ENCODE data around the gene HS6ST1.

HS6ST1 gene

GRCh38 chr2:128361376-128362131 lies 42.9 kb upstream of the HS6ST1 start:
- no peak for DNase-seq (ENCODE audit: insufficient read length, low spot score)
- no peak for TF ChIP-seq POU2F2 (IDR thresholded peaks at IDR 0.05; ENCODE audit: low read depth, low read length)
- TF ChIP-seq POLR2A (IDR thresholded peaks at IDR 0.05; ENCODE audit: low read depth, low read length), result no peak
- no peak for TF ChIP-seq SPI1 (IDR thresholded peaks at IDR 0.05; ENCODE audit: low read depth, low read length)
- TF ChIP-seq PAX5 (IDR thresholded peaks at IDR 0.05; ENCODE audit: insufficient read depth, low read length, severe bottlenecking), result no peak
- no peak for TF ChIP-seq POLR2AphosphoS5 (IDR thresholded peaks at IDR 0.05; ENCODE audit: low read depth, low read length)
- TF ChIP-seq TAF1 (IDR thresholded peaks at IDR 0.05; ENCODE audit: low read depth, low read length), result no peak
- FAIRE-seq, result no peak

DNA sequence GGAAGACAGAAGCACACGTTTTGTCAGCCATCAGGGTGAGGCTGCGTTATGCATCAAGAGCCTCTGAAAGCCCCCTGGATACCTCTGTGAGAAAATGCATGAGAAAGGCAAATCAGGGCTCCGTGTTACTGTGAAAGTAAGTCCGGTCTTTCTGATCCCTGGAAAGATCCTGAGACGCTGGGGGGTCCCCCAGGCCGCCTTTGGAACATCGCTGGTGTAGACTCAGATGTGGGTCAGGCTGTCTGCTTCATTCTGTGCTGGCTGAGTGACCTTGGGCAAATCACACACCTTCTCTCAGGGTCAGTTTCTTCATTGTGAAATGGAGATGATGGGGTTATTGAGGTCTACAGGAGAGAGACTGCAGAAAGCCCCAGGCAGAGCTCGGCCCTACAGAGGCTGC lies 42.0 kb upstream of the HS6ST1 start:
- TF ChIP-seq TAF1 (IDR thresholded peaks at IDR 0.05; ENCODE audit: low read depth, low read length), result no peak
- no peak for TF ChIP-seq POLR2A (IDR thresholded peaks at IDR 0.05; ENCODE audit: low read depth, low read length)
- no peak for TF ChIP-seq POU2F2 (IDR thresholded peaks at IDR 0.05; ENCODE audit: low read depth, low read length)
- TF ChIP-seq PAX5 (IDR thresholded peaks at IDR 0.05; ENCODE audit: insufficient read depth, low read length, severe bottlenecking), result no peak
- TF ChIP-seq SPI1 (IDR thresholded peaks at IDR 0.05; ENCODE audit: low read depth, low read length), result no peak
- no peak for TF ChIP-seq POLR2AphosphoS5 (IDR thresholded peaks at IDR 0.05; ENCODE audit: low read depth, low read length)
- no peak for DNase-seq (ENCODE audit: insufficient read length, low spot score)
- no peak for FAIRE-seq

GRCh38 chr2:128359841-128360240 lies 41.2 kb upstream of the HS6ST1 start:
- TF ChIP-seq SPI1 (IDR thresholded peaks at IDR 0.05; ENCODE audit: low read depth, low read length) (no peak), PAX5 (IDR thresholded peaks at IDR 0.05; ENCODE audit: insufficient read depth, low read length, severe bottlenecking) (no peak), POLR2A (IDR thresholded peaks at IDR 0.05; ENCODE audit: low read depth, low read length) (no peak), POLR2AphosphoS5 (IDR thresholded peaks at IDR 0.05; ENCODE audit: low read depth, low read length) (no peak), POU2F2 (IDR thresholded peaks at IDR 0.05; ENCODE audit: low read depth, low read length) (no peak), TAF1 (IDR thresholded peaks at IDR 0.05; ENCODE audit: low read depth, low read length) (no peak)
- DNase-seq (ENCODE audit: insufficient read length, low spot score) (no peak), FAIRE-seq (no peak)

DNA sequence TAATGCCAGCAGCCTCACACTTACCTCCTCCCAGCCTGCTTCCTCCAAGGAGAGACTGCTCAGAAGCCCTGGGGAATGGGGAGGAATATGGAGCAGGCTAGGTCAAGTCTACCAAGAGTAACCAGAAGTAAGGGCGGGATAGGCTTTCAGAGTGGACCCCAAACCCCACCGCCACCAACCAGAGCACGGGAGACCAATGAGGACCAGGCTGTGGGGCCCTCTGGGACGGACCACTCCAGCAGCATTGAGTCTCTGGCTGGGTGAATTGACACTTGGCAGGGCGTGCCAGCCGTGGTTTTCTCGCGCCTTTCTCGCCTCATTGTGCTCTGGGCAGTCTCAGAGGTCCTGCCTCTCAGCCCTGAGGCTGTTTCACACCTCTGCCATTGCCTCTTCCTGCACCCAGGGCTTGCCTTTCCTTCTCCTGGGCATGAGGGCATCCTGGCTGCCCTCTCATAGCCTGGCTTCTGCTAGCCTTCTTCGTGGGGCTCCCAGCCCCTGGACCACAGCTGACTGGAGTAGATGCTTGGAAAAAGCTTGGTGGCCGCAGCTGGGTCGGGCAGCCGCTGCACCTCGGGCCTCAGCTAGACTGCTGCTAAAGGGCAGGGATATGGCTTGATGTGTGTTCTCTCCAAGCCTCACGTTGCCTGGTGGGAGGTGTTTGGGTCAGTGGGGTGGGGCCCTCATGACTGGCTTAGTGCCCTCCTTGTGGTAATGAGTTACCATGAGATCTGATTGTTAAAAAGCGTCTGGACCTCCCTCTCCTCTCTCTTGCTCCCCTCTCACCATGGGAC lies 40.5 kb upstream of the HS6ST1 start:
- DNase-seq (ENCODE audit: insufficient read length, low spot score) (no peak), FAIRE-seq (no peak)
- TF ChIP-seq POLR2AphosphoS5 (IDR thresholded peaks at IDR 0.05; ENCODE audit: low read depth, low read length), result no peak
- TF ChIP-seq PAX5 (IDR thresholded peaks at IDR 0.05; ENCODE audit: insufficient read depth, low read length, severe bottlenecking), result no peak
- no peak for TF ChIP-seq TAF1 (IDR thresholded peaks at IDR 0.05; ENCODE audit: low read depth, low read length)
- no peak for TF ChIP-seq POLR2A (IDR thresholded peaks at IDR 0.05; ENCODE audit: low read depth, low read length)
- no peak for TF ChIP-seq SPI1 (IDR thresholded peaks at IDR 0.05; ENCODE audit: low read depth, low read length)
- no peak for TF ChIP-seq POU2F2 (IDR thresholded peaks at IDR 0.05; ENCODE audit: low read depth, low read length)

- TF ChIP-seq POU2F2 (IDR thresholded peaks at IDR 0.05; ENCODE audit: low read depth, low read length) (no peak), PAX5 (IDR thresholded peaks at IDR 0.05; ENCODE audit: insufficient read depth, low read length, severe bottlenecking) (no peak), POLR2AphosphoS5 (IDR thresholded peaks at IDR 0.05; ENCODE audit: low read depth, low read length) (no peak), POLR2A (IDR thresholded peaks at IDR 0.05; ENCODE audit: low read depth, low read length) (no peak), TAF1 (IDR thresholded peaks at IDR 0.05; ENCODE audit: low read depth, low read length) (no peak), SPI1 (IDR thresholded peaks at IDR 0.05; ENCODE audit: low read depth, low read length) (no peak)
- FAIRE-seq (no peak), DNase-seq (ENCODE audit: insufficient read length, low spot score) (no peak)
These were observed 39.1 kb upstream of the HS6ST1 start for GRCh38 chr2:128357506-128358370.

DNA sequence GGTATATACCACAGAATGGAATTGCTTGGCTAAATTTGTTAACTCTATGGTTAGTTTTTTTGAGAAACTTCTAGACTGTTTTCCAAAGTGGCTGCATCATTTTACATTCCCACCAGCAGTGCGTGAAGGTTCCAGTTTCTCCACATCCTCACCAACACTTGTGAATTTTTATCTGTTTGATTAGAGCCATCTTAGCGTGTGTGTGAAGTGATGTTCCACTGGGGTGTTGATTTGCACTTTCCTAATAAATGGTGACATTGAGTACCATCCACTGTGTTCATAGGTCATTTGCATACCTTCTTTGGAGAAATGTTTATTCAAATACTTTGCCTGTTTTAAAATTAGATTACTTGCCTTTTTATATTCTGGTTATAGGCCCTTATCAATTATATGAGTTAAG lies 37.5 kb upstream of the HS6ST1 start:
- no peak for TF ChIP-seq POLR2A (IDR thresholded peaks at IDR 0.05; ENCODE audit: low read depth, low read length)
- TF ChIP-seq TAF1 (IDR thresholded peaks at IDR 0.05; ENCODE audit: low read depth, low read length), result no peak
- no peak for TF ChIP-seq PAX5 (IDR thresholded peaks at IDR 0.05; ENCODE audit: insufficient read depth, low read length, severe bottlenecking)
- no peak for TF ChIP-seq POU2F2 (IDR thresholded peaks at IDR 0.05; ENCODE audit: low read depth, low read length)
- no peak for TF ChIP-seq SPI1 (IDR thresholded peaks at IDR 0.05; ENCODE audit: low read depth, low read length)
- TF ChIP-seq POLR2AphosphoS5 (IDR thresholded peaks at IDR 0.05; ENCODE audit: low read depth, low read length), result no peak
- DNase-seq (ENCODE audit: insufficient read length, low spot score) (no peak), FAIRE-seq (no peak)

DNA sequence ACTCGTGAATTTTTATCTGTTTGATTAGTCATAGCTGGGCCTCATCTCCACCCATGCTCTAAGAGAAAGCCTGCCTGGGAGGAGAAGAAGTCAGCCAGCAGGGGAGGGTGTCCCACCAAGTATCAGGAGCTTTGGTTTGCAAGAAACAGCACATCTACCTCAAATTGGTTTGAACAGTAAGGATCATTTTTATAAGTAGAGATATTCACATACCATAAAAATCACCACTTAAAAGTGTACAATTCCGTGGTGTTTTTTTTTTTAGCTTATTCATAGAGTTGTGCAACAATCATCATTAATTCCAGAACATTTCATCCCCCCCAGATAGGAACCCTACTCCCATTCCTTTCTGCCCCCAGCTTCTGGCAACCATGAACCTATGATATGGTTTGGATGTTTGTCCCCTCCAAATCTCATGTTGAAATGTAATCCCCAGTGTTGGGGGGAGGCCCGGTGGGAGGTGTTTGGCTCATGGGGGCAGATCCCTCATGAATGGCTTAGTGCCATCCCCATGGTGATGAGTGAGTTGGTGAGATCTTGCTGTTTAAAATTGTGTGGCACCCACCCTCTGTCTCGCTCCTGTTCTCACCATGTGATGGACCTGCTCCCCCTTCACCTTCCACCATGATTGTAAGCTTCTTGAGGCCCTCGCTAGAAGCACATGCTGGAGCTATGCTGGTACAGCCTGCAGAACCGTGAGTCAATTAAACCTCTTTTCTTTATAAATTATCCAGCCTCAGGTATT lies 36.2 kb upstream of the HS6ST1 start:
- DNase-seq (ENCODE audit: insufficient read length, low spot score) (no peak), FAIRE-seq (no peak)
- TF ChIP-seq TAF1 (IDR thresholded peaks at IDR 0.05; ENCODE audit: low read depth, low read length), result no peak
- TF ChIP-seq PAX5 (IDR thresholded peaks at IDR 0.05; ENCODE audit: insufficient read depth, low read length, severe bottlenecking), result no peak
- no peak for TF ChIP-seq POLR2AphosphoS5 (IDR thresholded peaks at IDR 0.05; ENCODE audit: low read depth, low read length)
- no peak for TF ChIP-seq SPI1 (IDR thresholded peaks at IDR 0.05; ENCODE audit: low read depth, low read length)
- TF ChIP-seq POU2F2 (IDR thresholded peaks at IDR 0.05; ENCODE audit: low read depth, low read length), result no peak
- TF ChIP-seq POLR2A (IDR thresholded peaks at IDR 0.05; ENCODE audit: low read depth, low read length), result no peak

DNA sequence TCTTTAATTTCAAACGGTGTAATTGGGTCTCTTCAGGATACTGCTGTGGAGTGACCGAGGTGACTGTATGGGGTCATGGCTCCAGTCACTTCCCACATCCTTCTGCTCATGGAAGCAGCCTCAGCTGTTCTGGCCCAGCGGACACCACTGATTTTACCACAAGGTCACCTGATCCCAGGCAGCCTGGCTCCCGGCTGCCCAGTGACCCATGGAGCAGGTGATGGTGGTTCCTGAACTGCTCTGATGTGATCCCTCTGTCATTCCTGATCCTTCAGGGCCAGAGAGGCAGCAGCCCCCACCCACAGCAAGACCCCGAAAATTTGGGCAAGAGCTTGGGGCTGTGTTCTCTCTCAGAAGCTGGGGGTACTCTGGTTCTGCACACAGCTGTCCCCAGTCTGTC lies 35.5 kb upstream of the HS6ST1 start:
- DNase-seq (ENCODE audit: insufficient read length, low spot score) (no peak), FAIRE-seq (no peak)
- TF ChIP-seq TAF1 (IDR thresholded peaks at IDR 0.05; ENCODE audit: low read depth, low read length) (no peak), POLR2A (IDR thresholded peaks at IDR 0.05; ENCODE audit: low read depth, low read length) (no peak)

All from GM12891 (cell line).